ENCODE measurements around the gene LZTS2. TPM values are rescaled to one million over a fixed set of nuclear protein-coding genes. Genes with fewer than 3 reads are reported as not detected.
"Not testable (repeated sequence)": the region's sequence is repeated elsewhere in the genome, so short reads cannot be mapped to it uniquely, and the experiment has no call there.

LZTS2 gene, protein sequence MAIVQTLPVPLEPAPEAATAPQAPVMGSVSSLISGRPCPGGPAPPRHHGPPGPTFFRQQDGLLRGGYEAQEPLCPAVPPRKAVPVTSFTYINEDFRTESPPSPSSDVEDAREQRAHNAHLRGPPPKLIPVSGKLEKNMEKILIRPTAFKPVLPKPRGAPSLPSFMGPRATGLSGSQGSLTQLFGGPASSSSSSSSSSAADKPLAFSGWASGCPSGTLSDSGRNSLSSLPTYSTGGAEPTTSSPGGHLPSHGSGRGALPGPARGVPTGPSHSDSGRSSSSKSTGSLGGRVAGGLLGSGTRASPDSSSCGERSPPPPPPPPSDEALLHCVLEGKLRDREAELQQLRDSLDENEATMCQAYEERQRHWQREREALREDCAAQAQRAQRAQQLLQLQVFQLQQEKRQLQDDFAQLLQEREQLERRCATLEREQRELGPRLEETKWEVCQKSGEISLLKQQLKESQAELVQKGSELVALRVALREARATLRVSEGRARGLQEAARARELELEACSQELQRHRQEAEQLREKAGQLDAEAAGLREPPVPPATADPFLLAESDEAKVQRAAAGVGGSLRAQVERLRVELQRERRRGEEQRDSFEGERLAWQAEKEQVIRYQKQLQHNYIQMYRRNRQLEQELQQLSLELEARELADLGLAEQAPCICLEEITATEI
- total RNA-seq, result 39.1 TPM
- long read RNA-seq, full-length matches to known transcripts, result 53 of 241 reads
- long read RNA-seq, partial matches to known transcripts, result 18 of 241 reads
- long read RNA-seq, other reads (novel, unspliced or antisense), result 170 of 241 reads

DNA sequence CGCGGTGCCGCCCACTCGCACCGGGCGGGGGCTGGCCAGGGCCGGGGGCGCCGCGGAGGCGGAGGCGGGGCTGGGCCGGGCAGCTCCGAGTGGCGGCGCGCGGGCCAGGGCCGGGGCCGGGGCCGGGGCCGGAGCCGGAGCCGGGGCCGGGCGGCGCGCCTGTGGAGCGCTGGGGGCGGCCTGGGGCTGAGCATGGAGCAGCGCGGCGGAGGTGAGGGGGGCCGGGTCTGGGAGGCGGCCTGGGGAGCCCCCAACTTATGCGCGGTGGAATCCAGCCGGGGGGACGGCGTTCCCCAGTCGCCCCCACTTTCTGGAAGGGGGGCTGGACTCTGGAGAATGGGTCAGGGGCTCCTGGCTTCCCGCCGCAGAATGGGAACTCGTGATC, at the start of gene LZTS2:
Gene LZTS2 (plus strand): TSS at position 67 of the 385 bp plus-strand sequence. CDS start 2,731 bp downstream, outside the sequence.
- no peak for ATAC-seq (ENCODE audit: poor library complexity)
- intact Hi-C loops (cut with DNase I), result loop anchor here (2.0 kb wide), 1 partner anchor 13 kb away; no protein-coding TSS in a partner anchor
- DNase-seq, result no peak

DNA sequence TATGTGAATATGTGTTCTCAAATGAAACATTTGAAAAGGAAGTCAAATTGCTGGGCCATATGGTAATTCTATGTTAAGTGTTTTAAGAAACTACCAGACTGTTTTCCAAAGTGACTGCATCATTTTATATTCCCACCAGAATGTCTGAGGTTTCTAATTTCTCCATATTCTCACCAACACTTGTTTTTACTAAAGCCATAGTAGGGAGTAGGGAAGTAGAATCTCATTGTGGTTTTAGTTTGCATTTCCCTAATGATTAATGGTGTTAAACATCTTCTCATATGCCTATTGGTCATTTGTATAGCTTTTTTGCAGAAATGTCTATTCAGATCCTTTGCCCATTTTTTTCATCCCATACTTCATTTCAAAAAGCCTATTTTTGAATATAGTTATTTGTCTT, 39.4 kb upstream of the LZTS2 start:
- DNase-seq (no peak), ATAC-seq (ENCODE audit: poor library complexity) (no peak)
- intact Hi-C loops (cut with DNase I), result no loop called here

DNA sequence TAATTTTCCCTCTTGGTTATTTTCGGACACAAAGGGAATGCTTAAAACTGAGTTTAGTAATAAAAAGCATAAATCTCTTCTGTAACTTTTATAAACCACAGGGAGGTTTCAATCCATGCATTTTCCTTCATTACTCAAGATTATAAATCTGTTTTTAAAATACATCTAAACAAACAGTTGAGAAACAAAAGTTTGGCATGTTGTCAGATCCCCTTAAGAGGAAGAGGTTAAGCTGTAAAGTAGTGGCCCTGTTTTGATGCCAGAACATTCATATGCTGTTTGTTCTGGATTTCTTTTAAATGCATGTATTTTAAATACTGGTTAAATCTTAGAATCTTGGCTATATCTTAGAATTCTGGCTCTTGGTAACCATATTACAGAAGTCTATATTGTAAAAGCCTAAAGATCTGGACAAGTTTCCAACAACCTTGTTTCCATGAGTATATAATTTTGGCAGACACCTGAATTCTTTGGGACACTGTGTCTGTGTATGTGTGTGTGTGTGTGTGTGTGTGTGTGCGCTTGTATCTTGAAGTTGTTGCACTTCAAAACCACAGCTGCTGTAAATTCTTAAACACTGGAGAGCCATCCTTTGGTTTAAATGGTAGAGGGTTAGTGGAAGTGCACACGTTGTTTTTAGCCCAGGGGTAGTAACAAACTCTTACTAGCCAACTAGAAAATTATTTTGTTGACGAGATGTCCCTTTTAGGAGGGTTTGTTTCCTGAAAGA, 37.1 kb upstream of the LZTS2 start:
- ATAC-seq (ENCODE audit: poor library complexity) (no peak), DNase-seq (no peak)
- intact Hi-C loops (cut with DNase I), result no loop called here

- no peak for ATAC-seq (ENCODE audit: poor library complexity)
- intact Hi-C loops (cut with DNase I), result no loop called here
- no peak for DNase-seq
Measured at GRCh38 chr10:100963826-100964225, 35.8 kb upstream of the LZTS2 start.

DNA sequence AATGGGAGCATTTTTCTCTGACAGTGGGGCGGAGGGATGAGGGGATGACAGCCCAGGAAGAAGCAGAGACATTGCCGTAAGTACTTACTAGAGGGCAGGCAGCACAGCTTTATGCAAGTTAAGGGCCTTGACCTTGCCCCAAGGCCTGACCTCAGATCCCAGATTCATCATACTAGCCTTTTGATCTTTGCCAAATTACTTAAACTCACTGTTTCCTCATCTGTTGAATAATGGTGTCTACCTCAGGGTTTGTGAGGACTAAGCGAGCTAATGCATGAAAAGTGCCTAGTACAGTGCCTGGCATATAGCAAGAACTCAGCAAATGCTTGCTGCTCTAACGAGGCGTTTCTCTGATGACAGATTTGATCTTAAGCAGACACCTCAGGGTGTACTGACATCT, 33.8 kb upstream of the LZTS2 start:
- intact Hi-C loops (cut with DNase I), result no loop called here
- no peak for ATAC-seq (ENCODE audit: poor library complexity)
- DNase-seq, result no peak

DNA sequence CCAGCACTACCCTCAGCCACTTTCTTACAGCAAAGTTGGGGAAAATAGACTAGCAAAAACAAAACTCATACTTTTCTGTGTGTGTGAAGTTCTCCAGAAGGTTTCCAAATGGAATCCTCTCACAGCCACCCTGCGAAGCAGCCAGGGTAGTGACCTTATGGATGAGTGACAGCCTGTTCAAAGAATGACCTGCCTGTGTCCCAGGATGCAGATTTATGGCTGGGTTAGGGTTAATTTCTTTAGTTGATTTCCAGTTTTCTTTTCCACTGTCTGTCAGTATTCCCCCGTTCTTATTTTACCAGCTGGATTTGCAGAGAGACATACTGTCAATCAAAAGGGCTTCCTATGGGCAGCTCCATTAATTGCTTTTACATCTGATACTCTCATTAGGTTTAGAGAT, 32.7 kb upstream of the LZTS2 start:
- ATAC-seq (ENCODE audit: poor library complexity) (no peak), DNase-seq (no peak)
- intact Hi-C loops (cut with DNase I), result no loop called here

DNA sequence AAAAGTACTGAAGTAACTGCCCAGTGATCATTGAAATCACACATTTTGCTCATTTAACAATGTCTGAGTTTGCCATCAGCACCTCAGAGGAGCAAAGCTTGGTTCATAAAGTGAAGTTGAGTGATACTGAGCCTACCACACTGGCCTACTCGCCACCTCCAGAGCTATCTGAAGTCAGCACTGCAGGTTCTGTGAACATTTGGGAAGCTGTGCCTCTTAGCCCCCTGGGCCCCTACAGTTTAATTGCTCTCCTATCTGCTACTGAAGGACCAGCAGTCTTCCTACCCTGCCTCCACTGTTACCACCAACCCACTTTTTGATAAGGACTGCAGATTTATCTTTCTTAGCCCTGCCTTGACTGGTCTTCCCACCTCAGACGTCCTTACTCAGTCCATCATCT, 32.3 kb upstream of the LZTS2 start:
- intact Hi-C loops (cut with DNase I), result no loop called here
- DNase-seq, result no peak
- ATAC-seq (ENCODE audit: poor library complexity), result no peak

DNA sequence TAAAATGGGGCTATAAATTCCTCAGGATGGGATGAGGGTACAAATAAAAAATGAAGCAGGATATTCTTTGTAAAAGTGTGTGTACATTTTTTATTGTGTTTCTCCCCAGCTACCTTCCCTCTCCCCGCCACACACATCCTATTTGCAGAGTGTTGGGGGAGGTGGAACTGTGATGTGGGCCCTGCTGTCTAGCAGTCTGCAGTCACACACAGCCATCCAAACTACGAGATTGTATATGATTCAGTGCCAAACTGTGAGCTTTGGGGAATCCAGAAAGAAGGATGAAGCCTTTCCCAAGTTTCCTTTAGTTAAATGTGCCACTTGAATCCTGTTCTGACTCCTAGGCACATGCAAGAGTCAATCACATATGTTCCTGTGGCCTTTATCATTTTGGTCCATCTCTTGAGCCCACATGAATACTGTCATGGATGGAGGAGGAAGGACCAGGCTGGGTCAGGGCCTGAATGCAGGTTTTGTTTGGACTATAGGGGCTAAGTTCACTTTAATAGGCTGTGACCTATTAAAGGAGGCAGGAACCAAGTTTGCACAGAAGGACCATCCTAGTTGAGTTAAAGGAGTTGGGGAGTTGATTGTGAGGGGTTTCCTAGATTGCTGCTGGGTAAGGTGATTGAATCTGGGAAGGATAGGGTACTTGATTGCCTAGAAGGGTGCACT, 31.4 kb upstream of the LZTS2 start:
- intact Hi-C loops (cut with DNase I), result no loop called here
- ATAC-seq (ENCODE audit: poor library complexity) (no peak), DNase-seq (no peak)

- ATAC-seq (ENCODE audit: poor library complexity), result peak; percentile 33
- no peak for DNase-seq
- intact Hi-C loops (cut with DNase I), result no loop called here
Measured at GRCh38 chr10:100968863-100969186, 30.8 kb upstream of the LZTS2 start.

DNA sequence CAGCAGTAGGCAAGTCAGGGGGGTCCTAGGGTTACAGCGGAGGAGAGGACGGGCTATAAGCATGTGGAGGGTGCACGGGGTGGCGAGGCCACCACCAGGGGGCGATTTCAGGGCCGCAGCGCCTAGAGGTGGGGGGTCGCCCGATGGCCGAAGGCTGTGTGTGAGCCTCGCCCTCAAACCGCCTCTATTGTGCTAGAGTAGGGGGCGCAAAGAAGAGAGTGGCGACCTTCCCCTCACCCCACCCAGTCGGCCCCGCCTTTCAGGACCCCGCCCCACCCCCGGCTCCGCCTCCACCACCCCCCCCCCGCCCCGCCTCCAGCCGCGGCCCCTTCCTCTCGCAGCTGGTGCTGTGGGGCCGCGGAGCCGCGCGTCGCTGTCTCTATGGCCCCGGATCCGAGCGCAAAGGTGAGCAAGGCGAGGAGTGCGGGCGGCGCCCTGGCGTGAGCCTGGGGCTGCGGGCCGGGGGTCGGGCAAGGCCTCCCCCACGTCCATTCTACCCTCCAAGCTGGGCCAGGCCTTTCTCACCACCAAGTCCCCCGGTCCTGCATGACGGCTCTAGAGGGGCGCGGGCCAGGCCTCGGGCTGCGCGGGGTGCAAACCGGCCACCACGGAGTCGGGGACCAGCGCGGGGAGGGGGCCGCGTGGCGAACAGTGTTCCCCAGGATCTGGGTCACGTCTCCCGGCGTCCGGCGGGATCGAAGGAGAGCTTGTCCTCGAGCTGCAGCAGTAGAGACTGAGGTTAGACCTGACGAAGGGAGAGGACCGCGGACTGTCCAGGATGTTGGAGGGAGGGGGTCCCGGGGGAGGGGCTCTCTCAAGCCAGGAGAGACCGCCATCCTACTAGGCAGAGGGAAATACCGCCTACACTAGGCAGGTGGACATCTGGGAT, 30.2 kb upstream of the LZTS2 start, which contains the start of gene SEMA4G:
Gene SEMA4G (plus strand): TSS at position 318 of the 889 bp plus-strand sequence. CDS start 3,409 bp downstream, outside the sequence.
- peak; percentile 85 for ATAC-seq (ENCODE audit: poor library complexity)
- intact Hi-C loops (cut with DNase I), result no loop called here
- DNase-seq, result peak; percentile 69

GRCh38 chr10:100970076-100970913, 29.3 kb upstream of the LZTS2 start:
- no peak for DNase-seq
- ATAC-seq (ENCODE audit: poor library complexity), result peak; percentile 45

DNA sequence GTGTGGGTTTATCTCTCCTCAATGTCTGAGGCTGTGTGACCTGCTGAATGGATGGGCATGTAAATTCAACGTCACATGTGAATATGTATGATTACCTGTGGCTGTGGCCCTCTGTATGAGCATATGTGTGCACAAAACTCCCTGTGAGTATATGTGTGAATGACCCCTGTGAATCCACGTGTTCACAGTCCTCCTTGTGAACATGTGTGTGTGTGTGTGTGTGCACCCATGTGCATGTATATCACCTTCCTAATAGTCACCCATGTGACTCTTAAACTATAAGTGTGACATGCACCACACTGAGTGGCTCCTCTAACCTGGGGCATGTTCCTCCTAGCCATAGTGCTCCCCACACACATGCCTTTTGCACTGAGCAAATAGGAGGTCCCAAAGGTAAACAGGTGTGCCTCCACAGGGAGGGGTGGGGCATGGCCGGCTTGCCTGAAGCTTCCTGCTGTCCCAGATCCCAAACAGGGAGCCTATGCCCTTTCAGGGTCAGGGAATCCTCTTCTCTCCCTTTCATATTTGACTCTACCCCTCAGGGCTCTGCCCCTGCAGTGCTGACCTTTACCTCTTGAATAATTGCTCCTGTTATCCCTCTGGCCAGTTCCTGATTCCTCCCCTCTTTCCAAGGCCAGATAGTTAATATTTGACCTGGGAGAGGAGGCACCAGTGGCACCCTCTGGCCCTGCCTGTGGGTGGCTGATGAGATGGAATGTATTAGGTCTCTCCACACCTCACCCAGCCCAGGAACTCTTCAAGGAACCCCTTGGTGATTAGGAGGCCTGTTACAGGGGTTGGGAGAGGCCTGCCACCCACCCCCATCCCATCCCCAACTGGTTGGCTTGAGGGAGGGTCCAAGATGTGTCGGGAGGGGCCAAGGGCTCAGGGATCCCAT, 28.4 kb upstream of the LZTS2 start:
- ATAC-seq (ENCODE audit: poor library complexity), result no peak
- DNase-seq, result no peak
- intact Hi-C loops (cut with DNase I), result no loop called here

More at GRCh38 chr10:100970076-100970913, 29.3 kb upstream of the LZTS2 start:
- intact Hi-C loops (cut with DNase I), result no loop called here

DNA sequence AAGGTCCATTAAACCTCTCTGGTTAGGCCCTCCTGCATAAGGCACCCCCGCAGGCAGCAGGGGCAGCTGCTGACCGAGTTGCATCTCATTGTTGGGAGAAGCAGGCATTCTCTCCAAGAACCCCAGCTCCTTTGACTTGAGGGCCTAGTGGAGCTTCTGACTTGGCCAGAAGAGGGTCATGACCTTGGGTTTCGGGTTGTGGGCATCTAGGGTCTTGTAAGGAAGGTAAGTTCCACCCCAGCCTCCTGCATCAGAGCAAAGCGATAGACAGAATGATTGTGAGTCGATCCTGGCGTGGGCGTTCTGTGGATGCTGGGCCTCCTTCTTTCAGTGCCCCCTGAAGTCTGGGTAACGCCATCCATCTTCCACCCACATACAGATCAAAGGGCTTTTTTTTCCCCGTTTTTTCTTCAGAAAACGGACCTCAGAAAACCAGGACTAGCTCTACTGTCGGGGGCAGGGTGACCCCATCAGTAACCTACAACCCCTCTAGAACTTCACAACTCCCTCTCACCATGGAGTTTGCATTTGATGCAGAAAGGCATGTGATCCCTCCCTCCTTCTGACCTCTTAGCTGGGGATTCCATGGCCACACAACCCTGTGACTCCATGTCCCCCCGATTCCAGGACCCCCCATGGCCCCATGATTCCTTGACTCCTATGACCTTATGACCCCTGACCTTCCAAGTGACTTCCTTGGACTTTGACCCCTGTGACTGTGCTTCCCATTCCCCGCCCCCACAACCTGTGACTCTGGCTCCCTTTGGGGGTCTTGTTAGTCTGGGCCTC, 27.3 kb upstream of the LZTS2 start:
- intact Hi-C loops (cut with DNase I), result no loop called here
- no peak for ATAC-seq (ENCODE audit: poor library complexity)
- DNase-seq, result no peak

GRCh38 chr10:100972904-100973535, 26.6 kb upstream of the LZTS2 start:
- intact Hi-C loops (cut with DNase I), result no loop called here
- DNase-seq (no peak), ATAC-seq (ENCODE audit: poor library complexity) (no peak)

DNA sequence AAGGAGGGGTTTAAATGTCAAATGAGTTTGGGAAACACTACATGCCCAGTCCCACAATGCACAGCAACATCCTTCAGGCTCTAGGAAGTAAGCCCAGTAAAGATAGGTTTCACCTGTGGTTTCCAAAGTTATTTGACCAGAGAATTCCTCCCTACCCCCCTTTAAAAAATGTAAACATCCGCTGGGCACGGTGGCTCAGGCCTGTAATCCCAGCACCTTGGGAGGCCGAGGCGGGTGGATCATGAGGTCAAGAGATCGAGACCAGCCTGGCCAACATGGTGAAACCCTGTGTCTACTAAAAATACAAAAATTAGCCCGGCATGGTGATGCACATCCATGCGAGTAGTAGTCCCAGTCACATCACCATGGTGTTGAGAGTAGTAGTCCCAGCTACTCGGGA, 24.2 kb upstream of the LZTS2 start:
- ATAC-seq (ENCODE audit: poor library complexity); intact Hi-C loops (cut with DNase I); DNase-seq: not testable (repeated sequence)
